Keratinocyte (primary cell): ENCODE data around the gene PKN2. TPM values are rescaled to one million over a fixed set of nuclear protein-coding genes. Genes with fewer than 3 reads are reported as not detected.
"Not testable (repeated sequence)": the region's sequence is repeated elsewhere in the genome, so short reads cannot be mapped to it uniquely, and the experiment has no call there.

Experiments used
- DNase-seq: peaks from one replicate; pipeline ENCODE4 v3.0.0-alpha.2; 2011; ENCODE audit warnings: low read depth, missing footprints, low spot score
- FAIRE-seq: peaks from 2 replicates; lab custom pipeline; 2011; peaks lifted over from hg19 to GRCh38; lab: Jason Lieb, UNC
- H2AFZ ChIP-seq: 2 replicates; pipeline ENCODE4 v1.6.0; 2012; ENCODE audit warnings: low read length, control low read depth, inconsistent platforms; ENCODE audit not compliant: control insufficient read depth
- H3K27ac ChIP-seq: 2 replicates; pipeline ENCODE4 v1.5.1; 2011; ENCODE audit warnings: low read length; ENCODE audit not compliant: control insufficient read depth, insufficient read depth
- H3K27me3 ChIP-seq: 3 replicates; pipeline ENCODE4 v1.6.0; 2011; ENCODE audit warnings: low read length; ENCODE audit not compliant: control insufficient read depth, insufficient read depth; ENCODE audit errors: extremely low read depth
- H3K36me3 ChIP-seq, 2 experiments: 2 replicates in 1 of 2; 3 replicates in 1 of 2; pipeline ENCODE4 v1.5.1; 2011; ENCODE audit warnings: low read length in 2 of 2, mild to moderate bottlenecking in 1 of 2; ENCODE audit not compliant: control insufficient read depth in 2 of 2, insufficient read depth in 2 of 2; ENCODE audit errors: extremely low read depth in 1 of 2
- H3K4me1 ChIP-seq: 3 replicates; pipeline ENCODE4 v1.5.1; 2011; ENCODE audit warnings: low read length; ENCODE audit not compliant: control insufficient read depth, insufficient read depth; ENCODE audit errors: extremely low read depth
- H3K4me2 ChIP-seq: 3 replicates; pipeline ENCODE4 v1.6.0; 2011; ENCODE audit warnings: low read depth, low read length; ENCODE audit not compliant: control insufficient read depth, insufficient read depth; ENCODE audit errors: extremely low read depth
- H3K4me3 ChIP-seq, 3 experiments: fragments of 200-600 bp in 1 of 3; sonication (generic) in 1 of 3; 2 replicates in 2 of 3; 3 replicates in 1 of 3; pipeline ENCODE4 v1.5.1; 2011 to 2016; ENCODE audit warnings: low read length in 3 of 3, mild to moderate bottlenecking in 3 of 3, control low read depth in 2 of 3, inconsistent platforms in 1 of 3, low read depth in 1 of 3, mixed read lengths in 1 of 3, mixed run types in 1 of 3, moderate library complexity in 1 of 3; ENCODE audit not compliant: control insufficient read depth in 2 of 3, insufficient read depth in 2 of 3; ENCODE audit errors: extremely low read depth in 1 of 3
- H3K79me2 ChIP-seq: 2 replicates; pipeline ENCODE4 v1.6.0; 2012; ENCODE audit warnings: low read length; ENCODE audit not compliant: control insufficient read depth, insufficient read depth
- H3K9ac ChIP-seq: 3 replicates; pipeline ENCODE4 v1.6.0; 2011; ENCODE audit warnings: low read length; ENCODE audit not compliant: control insufficient read depth, insufficient read depth; ENCODE audit errors: extremely low read depth
- H3K9me1 ChIP-seq: 3 replicates; pipeline ENCODE4 v1.6.0; 2011; ENCODE audit warnings: low read length; ENCODE audit not compliant: control insufficient read depth, insufficient read depth; ENCODE audit errors: extremely low read depth
- H3K9me3 ChIP-seq: 2 replicates; pipeline ENCODE4 v1.5.1; 2012; ENCODE audit warnings: low read depth, low read length; ENCODE audit not compliant: control insufficient read depth
- H4K20me1 ChIP-seq: 3 replicates; pipeline ENCODE4 v1.6.0; 2011; ENCODE audit warnings: low read length; ENCODE audit not compliant: control insufficient read depth, insufficient read depth; ENCODE audit errors: extremely low read depth
- CTCF ChIP-seq, 3 experiments: IDR thresholded peaks in 1 of 3; conservative IDR thresholded peaks in 1 of 3; optimal IDR thresholded peaks in 1 of 3; 2 replicates in 2 of 3; 3 replicates in 1 of 3; pipeline versions ENCODE3 to v1.5.1; 2011; ENCODE audit warnings: low read length in 3 of 3, mild to moderate bottlenecking in 3 of 3, moderate library complexity in 2 of 3, control low read depth in 1 of 3, inconsistent platforms in 1 of 3; ENCODE audit not compliant: insufficient read depth in 2 of 3; ENCODE audit errors: extremely low read depth in 1 of 3
- EZH2 ChIP-seq: IDR thresholded peaks from one replicate; pipeline ENCODE4 v1.6.1; 2012; ENCODE audit warnings: inconsistent platforms, mild to moderate bottlenecking, low read length, moderate library complexity
- dilution Hi-C: fragments of 300-500 bp; cut with MboI; formaldehyde crosslinking; loops from one replicate; pipeline ENCODE4 v1.7.0; 2020; ENCODE audit warnings: low sequenced_read_pairs; ENCODE audit not compliant: extremely low pct_ligation_motif_present
- polyA plus RNA-seq, 5 experiments: library from polyadenylated mRNA; depleted of rRNA in 3 of 5; stranded (reverse) in 3 of 5; stranded (forward) in 1 of 5; unstranded in 1 of 5; fragments of >200 nt; gene quantifications; 1 replicate in 1 of 5; 2 replicates in 3 of 5; 3 replicates in 1 of 5; pipeline versions ENCODE4 v1.2.1 to v1.2.3, GENCODE V29; 2011 to 2012; ENCODE audit warnings: missing spikeins in 2 of 5, low read depth in 1 of 5, low replicate concordance in 1 of 5

The PKN2 gene
- polyA plus RNA-seq, 1 donor (not counting 4 experiments of a cell fraction or from before 2014, with no cell fraction given) = 30.8 TPM

- FAIRE-seq (no peak), DNase-seq (no peak)
- Histone ChIP-seq H3K36me3 (peaks cover 0 to 2% of the 10 kb centered on the region in 2 experiments), H3K79me2 (peaks cover 54% of the 10 kb centered on the region), H4K20me1 (no peaks in the 10 kb centered on the region), H3K9me1 (no peaks in the 10 kb centered on the region), H3K27ac (no peak overlapping the region), H3K4me2 (no peak overlapping the region), H3K4me3 (no peak overlapping the region), H3K9ac (no peak overlapping the region), H2AFZ (no peak overlapping the region), H3K9me3 (no peaks in the 10 kb centered on the region), H3K4me1 (no peaks in the 10 kb centered on the region), H3K27me3 (no peaks in the 10 kb centered on the region)
- dilution Hi-C loops = no loop called here
- TF ChIP-seq EZH2 (no peak), CTCF (optimal IDR thresholded peaks at IDR 0.05 in 1 of 3, IDR thresholded peaks at IDR 0.05 in 1 of 3, conservative IDR thresholded peaks at IDR 0.05 in 1 of 3; ENCODE audit: extremely low read depth in 1 of 3, insufficient read depth in 2 of 3, low read length in 3 of 3) (no peak)
These were observed 16.4 kb downstream of the PKN2 start for GRCh38 chr1:88700425-88701013.

- DNase-seq = no peak
- Histone ChIP-seq H4K20me1 (no peaks in the 10 kb centered on the region), H3K4me1 (no peaks in the 10 kb centered on the region), H3K79me2 (peaks cover 48% of the 10 kb centered on the region), H3K27me3 (no peaks in the 10 kb centered on the region), H3K27ac (no peak overlapping the region), H3K36me3 (peaks cover 0 to 2% of the 10 kb centered on the region in 2 experiments), H3K9me3 (no peaks in the 10 kb centered on the region), H3K4me2 (no peak overlapping the region), H3K9me1 (no peaks in the 10 kb centered on the region), H3K4me3 (no peak overlapping the region), H2AFZ (no peak overlapping the region), H3K9ac (no peak overlapping the region)
- dilution Hi-C loops = no loop called here
- no peak for FAIRE-seq
- TF ChIP-seq EZH2 (no peak), CTCF (optimal IDR thresholded peaks at IDR 0.05 in 1 of 3, IDR thresholded peaks at IDR 0.05 in 1 of 3, conservative IDR thresholded peaks at IDR 0.05 in 1 of 3; ENCODE audit: extremely low read depth in 1 of 3, insufficient read depth in 2 of 3, low read length in 3 of 3) (no peak)
These were observed 17.2 kb downstream of the PKN2 start for GRCh38 chr1:88701275-88701674.

GRCh38 chr1:88701793-88702192 is 17.7 kb downstream of the PKN2 start:
- H3K4me2 ChIP-seq, H4K20me1 ChIP-seq, H3K9me1 ChIP-seq, FAIRE-seq, H3K27ac ChIP-seq, H3K27me3 ChIP-seq, DNase-seq, H3K4me1 ChIP-seq, H3K9me3 ChIP-seq, H3K4me3 ChIP-seq, dilution Hi-C loops, H3K9ac ChIP-seq, H2AFZ ChIP-seq, H3K36me3 ChIP-seq: not testable (repeated sequence)
- H3K79me2 ChIP-seq = peaks cover 49% of the 10 kb centered on the region
